Panc1 (cell line): ENCODE data around the gene C1QL2.

Experiments used
- CTCF ChIP-seq: fragments of 450-650 bp; IDR thresholded peaks from 2 replicates; pipeline ENCODE4 v1.5.1; 2017; ENCODE audit warnings: mild to moderate bottlenecking
- POLR2AphosphoS5 ChIP-seq: IDR thresholded peaks from 2 replicates; pipeline ENCODE4 v1.6.1; 2012; ENCODE audit warnings: mild to moderate bottlenecking, low read depth, low read length, moderate library complexity
- REST ChIP-seq, 2 experiments: IDR thresholded peaks; 2 replicates each; pipeline ENCODE4 v1.6.1; 2011 to 2012; ENCODE audit warnings: low read depth in 2 of 2, control low read depth in 1 of 2, low read length in 1 of 2, mild to moderate bottlenecking in 1 of 2, moderate library complexity in 1 of 2; ENCODE audit not compliant: insufficient read depth in 1 of 2
- SIN3A ChIP-seq: IDR thresholded peaks from 2 replicates; pipeline ENCODE4 v1.6.1; 2012; ENCODE audit warnings: low read depth, mild to moderate bottlenecking, low read length, moderate library complexity, borderline replicate concordance; ENCODE audit not compliant: insufficient read depth

GRCh38 chr2:119196301-119197125, 38.0 kb upstream of the C1QL2 start:
- no peak for TF ChIP-seq POLR2AphosphoS5
- no peak for TF ChIP-seq REST (IDR thresholded peaks at IDR 0.05; ENCODE audit: insufficient read depth in 1 of 2, low read depth in 2 of 2, low read length in 1 of 2)
- no peak for TF ChIP-seq CTCF
- TF ChIP-seq SIN3A = no peak
